Subcutaneous adipose tissue (tissue), 4 donors: ENCODE measurements around the gene PNMT. TPM values are rescaled to one million over a fixed set of nuclear protein-coding genes. Genes with fewer than 3 reads are reported as not detected.

Experiments
- total RNA-seq, 4 donors: library from RNA; depleted of rRNA; stranded (reverse); fragments of >200 nt; gene quantifications; one replicate each; pipeline ENCODE4 v1.1.0, GENCODE V29; 2016
- TF ChIP-seq, protein P1 (sequence below): fragments of 450-650 bp; IDR thresholded peaks from one replicate; pipeline ENCODE4 v1.5.1; 2016; ENCODE audit warnings: low read depth, mild to moderate bottlenecking, control low read depth, antibody characterized with exemption, moderate library complexity

Gene PNMT
- total RNA-seq, 4 donors from 2014 or later, result 2.0 to 7.3 (median 4.2) TPM

DNA sequence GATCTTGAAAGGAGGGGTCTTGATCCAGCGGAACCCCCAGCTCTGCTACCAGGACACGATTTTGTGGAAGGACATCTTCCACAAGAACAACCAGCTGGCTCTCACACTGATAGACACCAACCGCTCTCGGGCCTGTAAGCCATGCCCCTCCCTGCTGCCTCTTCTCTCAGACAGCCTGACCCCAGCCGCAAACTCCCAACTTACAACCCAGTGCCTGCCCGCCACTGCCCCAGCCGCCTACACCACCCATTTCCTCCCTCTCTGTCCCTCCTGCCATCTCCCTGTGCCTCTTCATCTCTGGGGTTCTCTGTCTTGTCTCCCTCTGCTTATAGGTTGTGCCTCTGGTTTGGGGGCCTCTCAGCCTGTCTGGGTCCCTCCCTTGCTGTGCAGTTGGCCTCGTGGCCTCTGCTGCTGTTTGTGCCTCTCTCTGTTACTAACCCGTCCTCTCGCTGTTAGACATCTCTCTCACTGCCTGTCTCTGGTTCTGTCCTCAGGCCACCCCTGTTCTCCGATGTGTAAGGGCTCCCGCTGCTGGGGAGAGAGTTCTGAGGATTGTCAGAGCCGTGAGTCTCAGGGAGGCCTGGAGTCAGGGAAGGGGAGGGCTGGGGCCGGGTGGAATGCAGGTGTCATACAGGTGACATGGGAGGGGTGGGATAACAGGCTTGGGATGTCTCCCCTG is 41.2 kb downstream of the PNMT start:
- TF ChIP-seq, protein P1, sequence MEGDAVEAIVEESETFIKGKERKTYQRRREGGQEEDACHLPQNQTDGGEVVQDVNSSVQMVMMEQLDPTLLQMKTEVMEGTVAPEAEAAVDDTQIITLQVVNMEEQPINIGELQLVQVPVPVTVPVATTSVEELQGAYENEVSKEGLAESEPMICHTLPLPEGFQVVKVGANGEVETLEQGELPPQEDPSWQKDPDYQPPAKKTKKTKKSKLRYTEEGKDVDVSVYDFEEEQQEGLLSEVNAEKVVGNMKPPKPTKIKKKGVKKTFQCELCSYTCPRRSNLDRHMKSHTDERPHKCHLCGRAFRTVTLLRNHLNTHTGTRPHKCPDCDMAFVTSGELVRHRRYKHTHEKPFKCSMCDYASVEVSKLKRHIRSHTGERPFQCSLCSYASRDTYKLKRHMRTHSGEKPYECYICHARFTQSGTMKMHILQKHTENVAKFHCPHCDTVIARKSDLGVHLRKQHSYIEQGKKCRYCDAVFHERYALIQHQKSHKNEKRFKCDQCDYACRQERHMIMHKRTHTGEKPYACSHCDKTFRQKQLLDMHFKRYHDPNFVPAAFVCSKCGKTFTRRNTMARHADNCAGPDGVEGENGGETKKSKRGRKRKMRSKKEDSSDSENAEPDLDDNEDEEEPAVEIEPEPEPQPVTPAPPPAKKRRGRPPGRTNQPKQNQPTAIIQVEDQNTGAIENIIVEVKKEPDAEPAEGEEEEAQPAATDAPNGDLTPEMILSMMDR, result no peak

DNA sequence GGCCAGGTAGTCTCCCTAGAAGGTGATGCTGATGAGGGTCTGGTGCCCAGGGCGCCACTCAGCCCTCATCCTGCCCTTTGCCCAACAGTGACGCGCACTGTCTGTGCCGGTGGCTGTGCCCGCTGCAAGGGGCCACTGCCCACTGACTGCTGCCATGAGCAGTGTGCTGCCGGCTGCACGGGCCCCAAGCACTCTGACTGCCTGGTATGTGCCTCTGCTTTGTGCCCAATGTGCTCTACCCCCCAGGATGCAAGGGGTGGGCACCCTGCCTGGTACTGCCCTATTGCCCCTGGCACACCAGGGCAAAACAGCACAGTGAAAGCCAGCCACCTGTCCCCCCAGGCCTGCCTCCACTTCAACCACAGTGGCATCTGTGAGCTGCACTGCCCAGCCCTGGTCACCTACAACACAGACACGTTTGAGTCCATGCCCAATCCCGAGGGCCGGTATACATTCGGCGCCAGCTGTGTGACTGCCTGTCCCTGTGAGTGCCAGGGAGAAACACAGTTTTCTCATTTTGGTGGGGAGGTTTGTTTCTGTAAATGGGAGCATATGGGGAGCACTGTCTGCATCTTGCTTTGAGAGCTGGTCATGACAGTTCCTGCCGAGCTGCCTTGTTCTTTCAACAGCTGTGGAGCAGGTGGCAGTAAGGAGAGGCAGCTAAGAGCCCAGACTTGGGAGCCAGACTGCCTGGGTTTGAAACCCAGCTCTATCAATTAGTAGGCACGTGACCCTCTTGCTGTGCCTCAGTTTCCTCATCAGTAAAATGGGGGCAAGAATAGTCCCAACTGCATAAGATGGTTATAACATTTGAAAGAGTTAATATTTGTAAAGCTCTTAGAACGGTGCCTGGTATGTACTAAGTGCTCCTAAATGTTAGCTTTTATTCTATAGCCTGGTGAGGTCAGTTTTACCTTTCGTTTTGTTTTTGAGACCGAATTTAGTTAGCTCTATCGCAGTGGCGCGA is 42.0 kb downstream of the PNMT start:
- TF ChIP-seq, protein P1, result no peak

- TF ChIP-seq, protein P1, result no peak
Measured at GRCh38 chr17:39711851-39712250, 43.6 kb downstream of the PNMT start.

DNA sequence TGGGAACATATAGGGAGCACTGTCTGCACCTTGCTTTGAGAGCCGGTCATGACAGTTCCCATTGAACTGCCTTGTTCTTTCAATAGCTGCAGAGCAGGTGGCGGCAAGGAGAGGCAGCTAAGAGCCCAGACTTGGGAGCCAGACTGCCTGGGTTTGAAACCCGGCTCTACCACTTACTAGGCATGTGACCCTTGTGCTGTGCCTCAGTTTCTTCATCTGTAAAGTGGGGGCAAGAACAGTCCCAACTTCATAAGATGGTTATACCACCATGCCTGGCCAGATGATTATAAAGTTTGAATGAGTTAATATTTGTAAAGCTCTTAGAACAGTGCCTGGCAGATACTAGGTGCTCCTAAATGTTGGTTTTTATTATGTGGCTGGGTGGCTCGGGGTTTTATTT is 46.0 kb downstream of the PNMT start:
- TF ChIP-seq, protein P1, result no peak

DNA sequence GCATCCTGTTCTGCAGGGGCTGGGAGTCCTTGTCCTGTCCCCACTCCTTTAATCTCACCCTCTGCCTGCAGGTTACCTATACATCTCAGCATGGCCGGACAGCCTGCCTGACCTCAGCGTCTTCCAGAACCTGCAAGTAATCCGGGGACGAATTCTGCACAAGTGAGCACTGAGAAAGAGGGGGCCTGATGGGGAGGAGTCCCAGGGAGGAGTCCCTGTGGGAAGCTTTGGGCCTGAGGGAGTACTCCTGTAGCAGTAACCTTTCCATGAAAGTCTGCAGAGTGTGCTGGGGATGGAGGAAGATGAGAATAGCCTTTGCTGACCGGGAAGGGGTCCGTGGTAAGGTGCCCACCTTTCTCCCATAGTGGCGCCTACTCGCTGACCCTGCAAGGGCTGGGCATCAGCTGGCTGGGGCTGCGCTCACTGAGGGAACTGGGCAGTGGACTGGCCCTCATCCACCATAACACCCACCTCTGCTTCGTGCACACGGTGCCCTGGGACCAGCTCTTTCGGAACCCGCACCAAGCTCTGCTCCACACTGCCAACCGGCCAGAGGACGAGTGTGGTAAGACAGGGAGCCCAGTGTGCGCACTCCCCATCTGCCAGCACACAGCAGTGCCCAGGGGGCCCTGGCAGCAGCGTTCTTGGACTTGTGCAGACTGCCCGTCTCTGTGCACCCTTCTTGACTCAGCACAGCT is 47.3 kb downstream of the PNMT start:
- TF ChIP-seq, protein P1, result no peak

- TF ChIP-seq, protein P1, result no peak
Measured at GRCh38 chr17:39716073-39716818, 48.0 kb downstream of the PNMT start.
